GM10266 (cell line): ENCODE data around the gene COL18A1.

Experiments
- DNase-seq: peaks from one replicate; pipeline ENCODE4 v3.0.0; 2012; ENCODE audit errors: extremely low spot score
- TF ChIP-seq, protein P1 (sequence below): IDR thresholded peaks from 2 replicates; pipeline ENCODE4 v1.5.1; 2012; ENCODE audit warnings: mild to moderate bottlenecking, low read depth; ENCODE audit not compliant: control insufficient read depth, insufficient read depth; ENCODE audit errors: missing control alignments

Gene COL18A1

DNA sequence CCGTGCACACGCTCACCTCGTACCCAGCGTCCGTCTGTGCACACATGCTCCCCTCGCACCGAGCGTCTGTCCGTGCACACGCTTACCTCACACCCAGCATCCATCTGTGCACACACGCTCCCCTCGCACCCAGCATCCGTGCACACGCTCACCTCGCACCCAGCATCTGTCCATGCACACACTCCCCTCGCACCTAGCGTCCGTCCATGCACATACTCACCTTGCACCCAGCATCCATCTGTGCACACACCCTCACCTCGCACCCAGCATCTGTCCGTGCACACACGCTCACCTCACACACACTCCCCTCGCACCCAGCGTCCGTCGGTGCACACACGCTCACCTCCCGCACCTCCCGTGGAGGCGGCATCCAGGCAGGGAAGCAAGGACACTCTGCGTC is 24.4 kb upstream of the COL18A1 start:
- no peak for DNase-seq
- TF ChIP-seq, protein P1, sequence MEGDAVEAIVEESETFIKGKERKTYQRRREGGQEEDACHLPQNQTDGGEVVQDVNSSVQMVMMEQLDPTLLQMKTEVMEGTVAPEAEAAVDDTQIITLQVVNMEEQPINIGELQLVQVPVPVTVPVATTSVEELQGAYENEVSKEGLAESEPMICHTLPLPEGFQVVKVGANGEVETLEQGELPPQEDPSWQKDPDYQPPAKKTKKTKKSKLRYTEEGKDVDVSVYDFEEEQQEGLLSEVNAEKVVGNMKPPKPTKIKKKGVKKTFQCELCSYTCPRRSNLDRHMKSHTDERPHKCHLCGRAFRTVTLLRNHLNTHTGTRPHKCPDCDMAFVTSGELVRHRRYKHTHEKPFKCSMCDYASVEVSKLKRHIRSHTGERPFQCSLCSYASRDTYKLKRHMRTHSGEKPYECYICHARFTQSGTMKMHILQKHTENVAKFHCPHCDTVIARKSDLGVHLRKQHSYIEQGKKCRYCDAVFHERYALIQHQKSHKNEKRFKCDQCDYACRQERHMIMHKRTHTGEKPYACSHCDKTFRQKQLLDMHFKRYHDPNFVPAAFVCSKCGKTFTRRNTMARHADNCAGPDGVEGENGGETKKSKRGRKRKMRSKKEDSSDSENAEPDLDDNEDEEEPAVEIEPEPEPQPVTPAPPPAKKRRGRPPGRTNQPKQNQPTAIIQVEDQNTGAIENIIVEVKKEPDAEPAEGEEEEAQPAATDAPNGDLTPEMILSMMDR, result no peak

DNA sequence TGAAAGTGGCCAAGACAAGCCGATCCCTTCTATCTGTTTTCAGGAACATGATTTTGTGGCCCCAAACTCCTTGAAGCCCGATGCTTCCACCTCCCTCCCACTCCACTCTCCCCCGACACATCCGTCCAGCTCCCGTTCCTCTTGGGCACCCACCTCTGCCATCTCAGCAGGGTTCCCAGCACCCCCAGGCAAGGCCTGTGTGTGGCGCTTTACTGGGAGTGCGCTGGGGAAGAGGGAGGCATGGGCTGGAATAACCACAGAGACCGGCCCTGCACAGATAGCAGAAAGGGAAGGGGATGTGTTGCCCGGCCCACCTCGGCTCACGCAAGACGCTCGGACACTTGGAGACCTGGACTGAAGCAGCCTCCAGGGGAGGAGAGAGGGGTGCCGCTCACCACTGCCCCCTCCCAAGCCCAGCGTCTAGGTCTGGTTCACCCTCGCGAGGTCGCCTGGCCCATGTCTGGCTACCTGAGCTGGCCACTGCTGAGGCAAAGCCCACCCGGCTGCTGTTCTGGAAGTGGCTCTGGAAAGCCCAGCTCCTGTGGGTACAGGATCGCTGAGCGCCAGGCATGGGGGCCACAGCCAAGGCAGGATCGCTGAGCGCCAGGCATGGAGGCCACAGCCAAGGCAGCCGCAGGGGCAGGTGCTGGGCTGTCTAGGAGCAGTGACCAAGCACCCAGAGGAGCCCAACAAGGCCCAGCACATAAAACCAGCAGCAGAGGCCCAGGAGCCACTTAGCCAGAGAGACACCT is 23.8 kb upstream of the COL18A1 start:
- DNase-seq, result no peak
- TF ChIP-seq, protein P1, result no peak

DNA sequence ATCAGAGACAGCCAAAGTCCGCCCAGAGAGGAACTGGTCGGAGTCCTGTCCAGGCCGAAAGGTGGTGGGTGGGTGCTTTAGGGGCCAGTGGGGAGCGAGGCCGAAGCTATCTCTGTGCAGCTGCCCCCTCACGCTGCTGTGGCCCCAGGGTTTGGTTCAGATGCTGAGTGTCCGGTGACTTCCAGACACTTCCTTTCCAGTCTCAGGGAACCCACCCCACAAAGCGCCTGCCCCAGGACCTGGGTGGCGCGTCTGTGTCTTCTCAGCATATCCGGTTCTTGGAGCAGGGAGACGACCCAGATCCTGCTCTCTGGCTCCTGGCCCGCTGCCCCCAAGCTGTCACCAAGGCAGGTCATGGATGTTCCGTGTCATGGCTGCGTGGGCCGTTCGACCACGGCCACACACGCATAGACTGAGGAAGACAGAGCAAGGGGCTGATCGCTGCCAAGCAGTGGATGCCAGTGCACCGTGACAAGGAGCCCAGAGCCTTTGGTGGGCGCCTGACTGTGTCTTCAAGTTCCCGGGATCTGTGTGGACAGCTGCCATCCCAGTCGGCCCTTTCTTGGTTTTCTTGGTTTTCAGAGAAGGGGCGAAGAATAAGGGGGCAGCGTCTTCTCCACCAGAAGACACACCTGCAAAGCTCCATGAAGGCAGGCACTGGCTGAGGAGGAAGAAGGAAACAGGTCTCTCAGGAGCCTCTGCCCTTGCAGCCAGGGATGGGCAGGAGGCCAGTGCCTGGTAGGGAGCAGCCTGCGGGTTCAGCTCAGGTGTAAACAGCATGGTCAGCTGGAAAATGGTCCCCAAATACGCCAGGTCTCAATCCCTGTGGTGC is 22.9 kb upstream of the COL18A1 start:
- DNase-seq, result no peak
- TF ChIP-seq, protein P1, result no peak

DNA sequence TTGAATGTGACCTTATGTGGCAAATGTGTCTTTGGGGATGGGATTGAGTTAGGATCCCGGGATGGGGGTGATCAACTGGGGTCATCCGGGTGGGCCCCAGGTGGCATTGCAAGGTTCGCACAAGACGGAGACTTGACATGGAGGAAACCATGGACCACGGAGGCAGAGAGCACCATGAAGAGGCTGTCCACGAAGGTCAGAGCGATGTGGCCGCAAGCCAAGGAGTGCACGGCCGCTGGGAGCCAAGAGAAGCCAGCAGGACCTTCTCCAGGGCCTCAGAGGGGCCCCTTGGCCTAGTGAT is 22.3 kb upstream of the COL18A1 start:
- TF ChIP-seq, protein P1, result no peak
- DNase-seq, result no peak

DNA sequence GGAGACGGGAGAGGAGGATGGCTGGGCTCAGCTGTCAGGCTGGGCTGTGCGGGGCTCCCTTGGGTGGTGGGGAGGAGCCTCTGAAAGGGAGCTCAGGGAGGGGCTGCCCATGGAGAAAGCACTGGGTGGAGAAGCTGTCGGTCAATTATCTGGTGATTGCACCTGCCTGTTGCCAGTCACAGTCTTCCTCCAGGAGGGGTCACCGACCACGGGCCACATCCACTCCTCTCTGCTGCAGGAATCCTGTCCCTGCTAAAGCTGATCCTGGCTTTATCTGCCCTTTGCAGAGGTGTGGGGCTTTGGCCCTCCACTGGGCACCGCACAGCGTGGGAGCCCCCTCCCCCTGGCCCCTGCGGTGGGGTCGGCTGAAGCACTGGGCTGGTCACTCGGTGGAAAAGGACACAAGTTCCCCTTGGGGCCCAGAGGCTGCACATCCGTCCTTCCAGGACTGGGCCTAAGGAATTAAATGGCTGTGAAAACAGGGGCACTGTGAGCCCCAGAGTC is 21.8 kb upstream of the COL18A1 start:
- TF ChIP-seq, protein P1, result no peak
- no peak for DNase-seq

DNA sequence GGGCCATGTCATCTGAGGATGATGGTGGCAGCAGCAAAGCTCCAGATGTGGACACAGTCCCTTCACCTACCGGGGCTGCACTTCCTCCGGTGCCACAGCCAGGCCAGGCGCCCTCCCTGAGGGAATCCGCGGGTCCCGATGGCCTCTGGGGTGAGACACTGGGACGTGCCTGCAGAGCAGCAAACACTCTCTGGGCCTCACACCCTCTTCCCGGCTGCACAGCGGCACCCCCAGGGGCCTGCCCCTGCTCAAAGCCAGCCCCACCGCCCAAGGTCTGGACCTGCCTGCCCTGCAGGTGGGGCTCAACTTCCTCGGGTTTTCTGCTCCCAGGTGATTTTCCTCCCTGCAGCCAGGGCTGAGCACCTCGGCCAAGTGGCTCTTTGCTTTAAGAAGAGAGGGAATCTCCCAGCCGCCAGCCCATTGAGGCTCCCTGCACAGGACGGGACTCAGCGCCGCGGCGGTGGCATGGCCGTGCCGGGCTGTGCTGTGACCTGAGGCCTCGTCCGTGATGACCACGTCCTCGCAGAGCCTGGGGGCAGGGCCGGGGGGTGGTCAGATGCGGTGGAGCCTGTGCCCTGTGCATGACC is 21.3 kb upstream of the COL18A1 start:
- no peak for DNase-seq
- TF ChIP-seq, protein P1, result no peak
